Neural crest cell (in vitro differentiated cells): ENCODE results near the gene STKLD1. TPM values are rescaled to one million over a fixed set of nuclear protein-coding genes. Genes with fewer than 3 reads are reported as not detected.

ENCODE experiments used
- DNase-seq: peaks from one replicate; pipeline ENCODE4 v3.0.0; 2021; ENCODE audit warnings: low read depth, mixed read lengths, low spot score
- H3K27ac Mint-ChIP-seq: one replicate; pipeline ENCODE4 v1.8.0; 2021; ENCODE audit warnings: mild to moderate bottlenecking, mixed read lengths; ENCODE audit not compliant: unreplicated experiment
- H3K27me3 Mint-ChIP-seq: 2 replicates; pipeline ENCODE4 v1.8.0; 2021; ENCODE audit warnings: low read depth, mild to moderate bottlenecking, mixed read lengths
- H3K36me3 Mint-ChIP-seq: 2 replicates; pipeline ENCODE4 v1.8.0; 2021; ENCODE audit warnings: low read depth, mild to moderate bottlenecking, mixed read lengths
- H3K4me1 Mint-ChIP-seq: 2 replicates; pipeline ENCODE4 v1.8.0; 2021; ENCODE audit warnings: mixed read lengths
- H3K4me3 Mint-ChIP-seq: one replicate; pipeline ENCODE4 v1.8.0; 2021; ENCODE audit warnings: mild to moderate bottlenecking, mixed read lengths
- H3K9me3 Mint-ChIP-seq: 2 replicates; pipeline ENCODE4 v1.8.0; 2021; ENCODE audit warnings: mixed read lengths
- CTCF ChIP-seq: fragments of 200-600 bp; sonication (generic); conservative IDR thresholded peaks from 2 replicates; pipeline ENCODE4 v1.5.0; 2021; ENCODE audit warnings: antibody characterized with exemption, mild to moderate bottlenecking
- total RNA-seq: library from RNA; stranded (reverse); gene quantifications from 2 replicates; pipeline ENCODE4 v1.2.1, GENCODE V29; 2021

The STKLD1 gene
- total RNA-seq, 1 donor from 2014 or later: 2.9 TPM

GRCh38 chr9:133421615-133422542 lies 45.7 kb downstream of the STKLD1 start, which contains the start of gene ADAMTS13:
Gene ADAMTS13, plus strand, starts transcription at chr9:133422367. Its CDS starts 77 bp downstream, at chr9:133422444.
- Mint-ChIP-seq H3K9me3 (no peaks in the 10 kb centered on the region), H3K4me1 (peaks cover 21% of the 10 kb centered on the region), H3K27ac (peak within 1 kb of the TSS; percentile 78), H3K27me3 (peaks cover 10% of the 10 kb centered on the region), H3K36me3 (no peaks in the 10 kb centered on the region), H3K4me3 (peak within 1 kb of the TSS; percentile 48)
- peak; percentile 22 for TF ChIP-seq CTCF
- DNase-seq: no peak

- H3K27me3 Mint-ChIP-seq: peaks cover 23% of the 10 kb centered on the region
- peaks cover 6% of the 10 kb centered on the region for H3K36me3 Mint-ChIP-seq
- peaks cover 13% of the 10 kb centered on the region for H3K4me1 Mint-ChIP-seq
- no peak overlapping the region for H3K27ac Mint-ChIP-seq
- DNase-seq: no peak
- TF ChIP-seq CTCF: no peak
- peak overlapping the region; percentile 44 for H3K4me3 Mint-ChIP-seq
- no peaks in the 10 kb centered on the region for H3K9me3 Mint-ChIP-seq
Measured at GRCh38 chr9:133423216-133423615, 47.0 kb downstream of the STKLD1 start.

GRCh38 chr9:133424187-133424586 lies 48.0 kb downstream of the STKLD1 start:
- TF ChIP-seq CTCF: no peak
- no peak overlapping the region for H3K4me3 Mint-ChIP-seq
- peaks cover 6% of the 10 kb centered on the region for H3K36me3 Mint-ChIP-seq
- H3K27me3 Mint-ChIP-seq: peaks cover 24% of the 10 kb centered on the region
- no peak overlapping the region for H3K27ac Mint-ChIP-seq
- no peaks in the 10 kb centered on the region for H3K9me3 Mint-ChIP-seq
- DNase-seq: no peak
- peaks cover 3% of the 10 kb centered on the region for H3K4me1 Mint-ChIP-seq

- H3K4me1 Mint-ChIP-seq: no peaks in the 10 kb centered on the region
- no peak overlapping the region for H3K4me3 Mint-ChIP-seq
- TF ChIP-seq CTCF: no peak
- H3K27ac Mint-ChIP-seq: no peak overlapping the region
- H3K9me3 Mint-ChIP-seq: no peaks in the 10 kb centered on the region
- peaks cover 32% of the 10 kb centered on the region for H3K27me3 Mint-ChIP-seq
- peaks cover 6% of the 10 kb centered on the region for H3K36me3 Mint-ChIP-seq
- no peak for DNase-seq
Measured at GRCh38 chr9:133425049-133425632, 49.0 kb downstream of the STKLD1 start.

GRCh38 chr9:133426011-133426410 lies 49.8 kb downstream of the STKLD1 start:
- no peaks in the 10 kb centered on the region for H3K4me1 Mint-ChIP-seq
- DNase-seq: no peak
- no peaks in the 10 kb centered on the region for H3K9me3 Mint-ChIP-seq
- peaks cover 6% of the 10 kb centered on the region for H3K36me3 Mint-ChIP-seq
- H3K4me3 Mint-ChIP-seq: no peak overlapping the region
- peaks cover 39% of the 10 kb centered on the region for H3K27me3 Mint-ChIP-seq
- TF ChIP-seq CTCF: no peak
- no peak overlapping the region for H3K27ac Mint-ChIP-seq
